Ovary (tissue), 3 donors: Measurements from ENCODE around the gene DROSHA.

Experiments used
- CTCF ChIP-seq, 3 donors: fragments of 450-650 bp in 2 of 3; fragments of 200-600 bp in 1 of 3; IDR thresholded peaks; one replicate each; pipeline versions ENCODE4 v1.5.1 to v1.8.0; 2016 to 2022; ENCODE audit warnings: antibody characterized with exemption in 3 of 3, mild to moderate bottlenecking in 1 of 3
- EP300 ChIP-seq: sonication (generic); formaldehyde crosslinking; IDR thresholded peaks from one replicate; pipeline ENCODE4 v1.6.1; 2017; ENCODE audit warnings: antibody characterized with exemption
- POLR2A ChIP-seq: fragments of 450-650 bp; IDR thresholded peaks from one replicate; pipeline ENCODE4 v1.6.1; 2017; ENCODE audit warnings: antibody characterized with exemption, mild to moderate bottlenecking, moderate library complexity
- donor health status: DM: no; HTN: no; CAD: no.

- TF ChIP-seq CTCF (IDR thresholded peaks at IDR 0.05): no peak
- no peak for TF ChIP-seq POLR2A
- TF ChIP-seq EP300: no peak
These were observed 88.3 kb downstream of the DROSHA start for GRCh38 chr5:31443572-31443971.
